HG02588 (cell line): ENCODE measurements around the gene PDE4B.

Source experiments
- ATAC-seq: cut with Tn5 transposase; IDR thresholded peaks from one replicate; pipeline ENCODE4 v1.9.1; 2021; ENCODE audit warnings: mild to moderate bottlenecking, moderate library complexity; ENCODE audit not compliant: unreplicated experiment

PDE4B gene

DNA sequence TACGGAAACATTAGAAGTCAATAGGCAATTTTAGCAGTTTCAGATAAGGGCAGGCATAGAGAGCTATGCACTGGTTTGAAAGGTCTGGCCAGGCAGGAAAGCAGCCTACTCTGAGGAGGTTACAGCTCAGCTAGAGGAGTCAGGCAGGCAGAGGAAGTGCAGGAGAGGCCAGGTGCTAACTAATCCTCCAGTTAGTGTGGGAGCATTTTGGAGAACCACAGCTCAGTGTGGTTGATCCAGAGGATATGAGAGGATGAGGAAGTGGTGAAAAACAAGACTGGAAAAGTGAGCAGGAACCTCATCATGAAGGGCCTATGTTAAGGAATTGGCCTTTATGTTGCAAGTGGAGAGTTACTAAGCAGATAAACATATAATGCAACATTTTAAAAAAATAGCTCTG, 458.9 kb downstream of the PDE4B start:
- ATAC-seq: no peak

DNA sequence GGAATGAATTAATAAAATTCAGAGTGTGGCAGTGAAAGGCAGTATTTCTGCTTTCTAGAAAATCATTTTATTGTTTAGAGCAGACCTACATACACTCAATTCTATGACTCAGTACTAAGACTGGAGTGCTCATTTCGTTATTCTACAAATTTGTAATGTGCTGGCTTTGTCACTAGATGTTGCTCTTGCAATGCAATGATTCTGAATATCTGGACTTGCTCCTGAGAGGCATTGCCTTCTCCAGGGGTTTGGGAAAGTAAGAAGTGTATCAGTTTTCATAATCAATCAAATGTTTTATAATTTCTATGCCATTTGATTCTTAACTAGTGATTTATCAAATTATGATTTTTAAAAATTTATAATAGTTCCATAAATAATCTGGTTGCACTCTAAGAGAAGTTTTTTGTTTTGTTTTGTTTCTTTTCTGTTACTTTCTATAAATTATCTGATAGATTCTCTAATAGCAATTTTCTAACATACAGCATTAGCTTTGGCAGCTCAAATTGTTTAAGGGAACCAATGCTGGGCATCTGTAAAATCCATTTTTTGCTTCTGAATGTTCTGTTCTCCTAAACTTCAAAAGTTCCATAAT, 460.7 kb downstream of the PDE4B start:
- peak; percentile 75 for ATAC-seq

DNA sequence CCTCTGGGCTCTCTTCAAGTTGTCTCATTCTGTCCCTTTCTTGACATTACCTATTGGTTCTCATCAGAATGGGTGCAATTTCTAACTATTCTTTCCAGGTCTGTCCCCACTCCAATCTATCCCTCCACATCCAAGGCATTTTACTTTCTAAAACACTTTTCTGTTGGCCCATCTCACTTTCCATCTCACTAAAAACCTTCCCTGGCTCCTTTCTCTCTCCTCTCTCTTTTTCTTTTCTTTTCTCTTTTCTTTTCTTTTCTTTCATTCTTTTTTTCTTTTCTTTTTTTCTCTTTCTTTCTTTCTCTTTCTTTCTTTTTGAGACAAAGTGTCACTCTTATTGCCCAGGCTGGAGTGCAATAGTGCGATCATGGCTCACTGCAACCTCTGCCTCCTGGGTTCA, 462.1 kb downstream of the PDE4B start:
- no peak for ATAC-seq

DNA sequence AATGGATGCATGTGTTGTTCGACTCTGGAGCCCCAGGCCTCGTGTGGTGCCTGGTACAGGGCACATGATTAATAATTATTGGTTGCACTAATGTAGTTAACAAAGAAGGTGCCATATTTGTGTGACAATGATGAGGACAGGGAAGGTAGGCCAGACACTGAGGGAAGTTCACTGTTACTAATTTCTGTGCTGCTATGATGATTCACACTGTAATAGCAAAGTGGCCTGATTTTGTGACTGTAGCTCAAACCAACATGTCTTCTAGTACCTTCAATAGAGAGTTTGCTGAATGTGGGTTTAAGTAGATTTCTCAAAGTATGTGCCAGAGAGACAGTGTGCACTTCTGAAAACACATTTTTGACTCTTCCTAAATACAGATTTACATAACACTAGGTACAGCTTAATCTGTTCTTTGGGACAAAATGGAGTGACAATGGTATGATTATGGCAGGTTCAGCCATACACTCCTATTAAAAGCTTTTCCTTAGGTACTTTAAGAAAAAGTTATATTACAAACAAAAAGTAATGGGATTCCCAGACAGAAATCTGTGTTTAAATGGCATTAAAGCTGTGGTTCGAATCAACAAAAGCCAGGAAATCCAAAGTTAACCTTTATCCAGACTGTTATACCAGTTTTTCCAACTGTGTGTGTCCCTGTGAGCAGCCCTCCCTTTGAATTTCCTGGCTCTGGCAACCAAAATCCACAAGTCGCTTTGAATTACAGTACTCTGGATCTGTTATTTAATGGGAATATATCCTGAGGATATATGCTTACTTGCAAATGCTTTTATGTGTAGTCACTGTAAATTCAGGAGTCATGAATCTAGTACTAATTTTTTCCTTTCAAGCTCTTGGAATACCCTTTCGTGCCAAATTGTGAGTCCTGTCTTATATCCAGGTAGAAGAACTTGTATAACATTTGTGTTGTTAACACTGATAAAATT, 464.2 kb downstream of the PDE4B start:
- no peak for ATAC-seq

DNA sequence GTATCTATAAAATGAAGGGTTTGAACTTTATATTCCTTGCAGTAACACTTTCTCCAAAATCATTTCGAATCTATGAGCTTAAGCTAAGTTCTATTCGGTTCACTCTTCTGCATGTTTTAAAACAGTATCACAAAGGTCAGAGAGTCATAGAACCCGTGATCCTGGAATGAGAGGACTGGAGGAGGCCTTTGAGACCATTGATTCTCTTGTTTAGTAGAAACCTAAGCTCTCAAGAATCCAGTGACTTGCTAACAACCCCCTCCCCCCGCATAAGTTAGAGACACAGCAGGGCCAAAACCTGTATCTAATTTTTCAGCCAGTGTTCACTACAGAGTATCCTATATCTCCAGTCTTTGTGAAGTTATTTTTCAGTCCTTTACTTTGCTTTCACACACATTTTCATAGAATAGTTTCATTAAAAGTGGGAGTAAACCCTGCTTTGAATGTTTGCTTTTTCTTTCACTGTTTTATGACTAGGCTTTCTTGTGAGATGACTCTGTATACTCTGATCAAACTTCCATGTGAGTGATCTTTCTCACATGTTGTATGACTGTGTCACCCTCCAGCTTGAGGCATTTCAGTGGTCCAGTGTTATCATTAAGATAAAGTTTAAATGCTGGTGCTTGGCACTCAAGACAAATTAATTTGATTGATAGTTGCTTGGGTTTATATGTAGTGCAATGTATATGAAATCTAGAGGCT, 465.9 kb downstream of the PDE4B start:
- peak; percentile 53 for ATAC-seq

DNA sequence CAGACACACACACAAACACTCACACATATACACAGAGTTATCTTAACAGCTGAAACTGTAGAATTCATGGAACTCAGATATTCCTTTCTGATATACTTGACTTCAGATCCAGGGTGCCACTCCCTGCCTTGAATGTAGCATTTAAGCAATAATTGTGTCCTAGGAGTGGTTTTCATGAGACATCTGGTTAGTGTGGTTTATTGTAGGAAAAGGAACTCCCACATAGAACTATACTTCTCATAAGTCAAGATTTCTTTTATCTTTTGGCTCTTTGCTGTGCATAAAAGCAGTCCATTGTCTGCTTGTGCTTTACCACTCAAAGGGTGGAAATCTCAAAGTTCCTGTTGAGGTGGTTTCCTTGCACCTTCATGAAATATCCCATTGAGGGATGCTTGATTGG, 468.7 kb downstream of the PDE4B start:
- ATAC-seq: no peak

DNA sequence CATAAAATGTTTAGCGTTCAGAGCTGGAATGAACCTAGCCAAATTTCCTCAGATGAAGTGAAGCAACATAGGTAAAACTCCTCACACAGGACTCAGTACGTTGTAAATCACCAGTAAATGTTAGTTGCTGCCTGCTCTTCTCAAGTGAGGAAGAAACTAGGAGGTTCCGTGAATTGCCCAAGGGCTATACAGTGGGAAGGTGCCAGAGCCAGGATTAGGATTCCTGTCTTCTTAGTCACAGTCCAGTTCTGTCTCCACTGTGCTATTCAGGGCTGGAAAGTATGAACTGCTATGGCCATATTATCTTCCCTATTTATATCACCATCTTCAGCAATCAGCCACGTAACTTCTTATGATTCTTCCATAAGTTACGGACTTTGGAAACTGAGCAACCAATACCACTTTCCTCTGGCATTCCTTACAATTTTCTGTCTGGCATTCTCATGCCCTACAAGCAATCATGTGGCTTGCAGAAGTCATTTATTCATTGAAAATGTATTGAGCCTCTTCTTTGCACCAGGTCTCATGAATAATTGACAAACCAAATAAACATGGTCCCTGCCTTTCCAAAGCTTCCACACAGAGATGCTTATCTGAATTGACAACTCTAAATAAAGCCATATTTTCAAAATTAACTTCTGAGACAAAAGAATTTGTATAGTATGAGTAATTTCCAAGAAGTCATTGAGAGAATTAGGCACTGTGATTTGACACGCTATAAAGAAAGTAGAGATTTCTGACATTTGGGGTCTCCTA, 469.7 kb downstream of the PDE4B start:
- no peak for ATAC-seq

DNA sequence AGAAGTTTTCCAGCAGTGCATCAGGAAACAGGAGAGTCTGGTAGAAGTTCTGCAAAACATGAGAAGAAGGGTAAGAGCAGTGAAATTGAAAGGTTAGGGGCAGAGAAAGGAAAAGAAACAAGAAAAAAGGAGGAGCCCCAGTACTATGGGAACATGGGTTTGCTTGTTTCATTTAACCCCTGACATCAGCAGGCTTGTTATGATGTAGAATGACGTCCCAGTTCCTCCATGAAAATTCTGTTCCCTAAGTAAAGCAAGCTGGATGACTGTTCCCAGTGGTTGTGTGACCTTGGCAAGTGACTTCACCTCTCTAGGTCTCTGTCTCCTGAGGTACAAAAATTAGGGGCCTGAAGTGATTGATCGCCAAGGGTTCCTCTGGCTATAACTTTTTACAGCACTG, 472.6 kb downstream of the PDE4B start:
- ATAC-seq: no peak

DNA sequence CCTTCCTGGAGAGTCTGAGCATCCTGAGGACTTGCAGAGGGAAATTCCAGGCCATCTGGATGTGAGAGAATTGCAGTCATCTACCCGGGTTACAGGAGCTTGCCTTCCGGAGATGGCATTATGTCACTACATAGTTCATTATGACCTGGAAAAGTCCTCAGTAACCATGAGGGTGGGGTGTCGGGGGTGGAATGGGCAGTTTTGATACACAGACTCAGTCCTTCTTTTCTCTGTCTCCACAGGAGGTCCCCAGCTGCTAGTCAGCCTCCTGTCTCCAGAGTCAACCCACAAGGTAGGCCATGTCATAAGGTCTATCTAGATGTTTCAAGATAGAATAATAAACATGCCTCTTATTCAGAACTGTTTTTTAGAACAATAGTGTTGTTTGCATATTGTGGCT, 473.1 kb downstream of the PDE4B start:
- ATAC-seq: no peak

DNA sequence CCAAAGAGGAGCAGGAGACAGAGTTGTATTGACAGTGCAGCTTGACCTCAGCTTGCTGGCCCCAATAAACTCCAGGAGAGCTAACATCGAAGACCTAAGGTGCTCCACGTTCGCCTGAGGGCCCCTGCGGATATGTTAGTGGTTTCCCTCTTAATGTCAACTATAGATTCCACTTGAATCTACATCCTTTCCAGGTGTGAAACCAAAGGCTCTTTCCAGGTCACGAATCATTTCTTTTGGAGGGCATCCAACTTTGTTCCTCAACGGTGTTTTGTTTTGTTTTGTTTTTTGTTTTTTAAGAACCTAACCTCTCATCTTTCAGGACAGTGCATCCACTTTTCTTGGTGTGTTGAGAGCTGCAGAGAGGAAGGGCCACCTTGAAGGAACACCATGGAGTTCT, 473.7 kb downstream of the PDE4B start:
- no peak for ATAC-seq

DNA sequence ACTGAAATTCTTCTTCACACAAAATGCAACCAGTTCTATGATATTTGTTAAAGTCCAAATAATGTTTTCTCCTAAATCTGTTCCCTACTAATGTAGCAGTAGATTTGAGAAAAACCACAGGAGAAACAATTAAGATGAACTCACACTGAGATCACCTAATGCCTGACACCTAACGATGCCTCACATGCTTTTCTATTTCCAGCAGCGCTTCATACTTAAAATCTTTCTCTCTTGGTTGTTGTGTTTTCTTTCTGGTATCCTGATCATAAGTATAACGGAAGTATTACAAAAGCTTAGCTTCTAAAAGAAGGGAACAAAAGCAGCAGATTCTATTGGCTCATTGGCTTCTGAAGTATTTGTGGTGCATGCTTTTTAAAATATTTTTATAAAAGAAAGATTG, 474.1 kb downstream of the PDE4B start:
- no peak for ATAC-seq

DNA sequence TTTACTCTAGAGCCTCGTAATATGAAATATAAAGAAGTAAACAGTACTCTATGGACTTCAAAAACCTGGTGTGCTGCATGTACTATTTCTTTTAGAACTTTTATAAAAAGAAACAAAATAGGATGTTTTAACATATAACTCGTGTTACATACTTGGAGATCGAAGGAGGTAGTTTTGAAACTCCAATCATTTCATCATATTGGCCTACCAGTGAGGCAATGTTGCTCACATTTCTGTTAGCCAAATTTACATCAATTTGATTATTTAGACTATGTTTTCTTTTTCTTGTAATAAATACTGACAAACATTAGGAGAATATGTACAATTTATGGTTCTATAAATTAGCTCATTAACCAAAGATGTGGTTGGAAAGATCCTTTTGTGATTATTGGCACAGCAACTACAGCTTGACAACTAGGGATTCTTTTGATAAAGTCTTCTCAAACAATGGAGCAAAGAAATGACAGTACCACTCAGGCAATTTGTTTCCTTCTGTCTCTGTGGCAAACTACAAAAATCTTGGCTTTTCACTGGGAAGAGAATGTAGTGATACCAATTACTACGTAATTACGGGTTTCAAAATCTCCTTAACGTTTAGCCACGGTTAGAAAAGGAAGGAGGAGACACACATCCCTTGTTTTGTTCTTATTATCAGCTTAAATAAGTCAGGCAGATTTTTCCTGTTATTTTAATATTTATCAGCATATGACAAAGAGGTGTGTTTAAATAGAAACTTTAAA, 474.7 kb downstream of the PDE4B start:
- no peak for ATAC-seq

DNA sequence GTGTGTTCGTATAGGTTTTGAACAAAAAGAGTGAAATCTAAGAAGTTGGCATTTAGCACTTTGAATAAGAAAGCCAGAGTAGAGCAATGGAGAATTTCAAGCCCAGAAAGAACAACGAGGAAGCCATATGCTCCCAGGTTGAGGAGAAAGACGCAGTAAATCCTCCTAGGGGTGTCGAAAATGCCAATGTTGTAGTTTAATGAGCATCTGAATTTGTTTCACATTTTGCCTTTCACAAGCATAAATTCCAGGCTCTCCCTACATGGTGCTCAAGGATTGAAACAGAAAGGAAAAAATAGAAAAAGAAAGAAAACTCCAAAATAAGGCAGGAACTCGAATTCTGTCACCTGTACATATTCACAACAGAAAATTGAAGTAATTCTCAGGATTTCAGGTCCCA, 476.5 kb downstream of the PDE4B start:
- ATAC-seq: no peak

DNA sequence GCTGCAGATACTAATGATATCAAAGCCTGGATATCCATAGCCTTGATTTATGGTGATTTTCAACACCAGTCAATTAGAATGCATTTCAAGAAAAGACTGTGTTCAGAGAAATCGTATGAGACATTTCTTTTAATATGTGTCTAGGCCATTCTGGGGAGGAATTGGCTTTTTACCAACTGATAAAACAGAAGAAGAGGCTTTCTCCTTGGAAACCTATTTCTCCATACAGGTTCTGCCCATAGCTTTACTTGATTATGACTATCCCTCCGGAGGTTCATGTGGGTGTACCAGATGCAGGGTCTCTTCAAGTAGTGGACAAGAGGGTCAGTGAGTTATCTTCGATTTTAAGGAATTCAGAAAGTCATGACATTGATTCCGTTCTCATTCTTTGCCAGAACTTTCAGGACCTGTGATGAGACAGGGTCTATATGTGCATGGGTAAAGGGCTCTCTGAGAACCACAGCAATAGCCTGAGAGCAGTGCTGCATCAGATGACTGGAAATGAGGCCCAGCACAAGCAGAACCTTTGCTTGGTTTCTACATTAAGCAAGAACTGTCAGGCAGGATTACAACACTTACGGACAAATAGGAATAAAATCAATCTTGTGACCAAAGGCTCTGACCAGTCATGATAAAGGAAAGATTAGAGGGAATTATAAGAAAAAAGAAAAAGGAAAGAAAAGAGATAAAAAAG, 477.6 kb downstream of the PDE4B start:
- ATAC-seq: no peak

DNA sequence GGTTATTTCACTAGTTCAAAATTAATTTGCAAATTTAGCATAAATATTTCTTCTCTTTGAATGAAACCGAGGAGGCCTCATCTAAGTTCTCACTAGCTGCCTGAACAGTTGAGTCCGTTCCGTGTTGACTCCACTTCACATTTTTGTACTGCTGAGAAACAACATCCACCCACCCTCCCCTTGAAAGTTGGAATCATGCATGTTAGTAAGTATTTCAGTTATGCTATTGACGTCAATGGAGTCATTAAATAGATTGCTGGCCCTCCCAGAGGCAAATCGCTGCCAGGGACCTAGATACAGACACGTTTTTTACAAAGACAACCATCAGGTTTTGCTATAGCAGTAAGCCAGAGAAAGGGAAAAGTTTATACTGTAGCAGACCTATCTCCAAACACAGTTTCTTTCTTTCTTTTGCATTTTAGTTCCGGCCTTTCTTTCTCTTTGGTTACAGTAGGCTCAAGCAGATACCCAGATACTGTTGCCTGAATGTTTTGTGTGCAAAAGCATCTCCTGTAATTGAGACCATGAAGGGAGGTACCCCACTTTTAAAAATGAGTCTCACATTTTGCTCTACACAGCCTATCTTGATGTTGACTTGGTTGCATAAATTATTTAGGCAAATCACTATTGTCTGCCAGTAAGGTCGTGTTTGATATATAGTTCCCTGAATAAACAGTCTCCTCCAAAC, 478.7 kb downstream of the PDE4B start:
- no peak for ATAC-seq

DNA sequence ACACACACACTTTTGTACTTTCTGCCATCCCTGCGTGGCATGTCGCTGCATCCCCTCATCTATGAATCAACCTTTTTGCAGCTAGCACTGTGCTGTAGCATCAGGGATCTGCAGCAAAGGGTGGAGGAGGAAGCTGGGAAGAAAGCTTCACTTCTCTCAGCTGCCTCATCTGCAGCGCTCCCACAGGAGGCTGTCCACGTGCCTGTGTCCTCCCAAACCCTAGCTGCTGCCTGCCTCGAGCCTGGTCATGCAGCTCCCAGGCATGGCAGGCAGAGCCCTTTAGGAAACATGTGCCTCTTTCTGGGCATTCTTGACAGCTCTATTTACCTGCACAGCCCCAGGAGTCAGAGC, 479.2 kb downstream of the PDE4B start:
- no peak for ATAC-seq

DNA sequence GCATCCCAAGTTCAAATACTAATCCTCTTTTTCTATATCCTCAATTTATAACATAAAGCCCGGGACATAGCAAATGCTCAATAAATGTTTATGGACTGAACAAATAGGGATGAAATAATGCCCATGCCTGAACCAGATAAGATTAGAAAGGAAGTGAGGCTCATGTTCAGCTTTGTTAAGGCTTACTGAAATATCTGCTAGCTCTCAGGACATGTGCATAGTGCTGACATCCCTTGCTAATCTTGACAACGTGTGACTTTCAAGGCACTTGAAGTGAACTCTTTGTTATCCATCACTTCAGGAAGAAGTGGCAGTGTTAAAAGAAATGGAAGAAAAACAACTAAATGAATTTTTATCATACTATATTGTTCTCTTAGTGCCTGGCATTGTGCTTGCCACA, 481.0 kb downstream of the PDE4B start:
- no peak for ATAC-seq

DNA sequence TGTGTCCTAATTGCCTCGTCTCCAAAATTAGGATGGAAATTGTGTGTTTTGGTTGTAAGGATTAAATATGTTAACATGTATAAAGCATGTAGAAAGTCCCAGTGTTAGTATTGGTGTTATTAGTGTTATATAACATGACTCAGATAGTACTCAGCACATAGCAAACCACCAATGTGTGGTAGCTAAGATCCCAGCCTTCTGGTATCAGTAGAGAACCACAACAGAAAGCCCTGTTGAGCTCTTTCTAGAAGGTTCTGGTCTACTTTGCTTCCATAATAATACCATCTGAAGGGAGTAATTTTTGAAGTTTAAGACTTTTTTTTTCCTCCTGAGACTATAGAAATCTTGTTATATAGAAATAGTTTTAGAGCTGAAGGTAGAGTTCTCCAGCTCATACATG, 481.9 kb downstream of the PDE4B start:
- peak; percentile 39 for ATAC-seq

DNA sequence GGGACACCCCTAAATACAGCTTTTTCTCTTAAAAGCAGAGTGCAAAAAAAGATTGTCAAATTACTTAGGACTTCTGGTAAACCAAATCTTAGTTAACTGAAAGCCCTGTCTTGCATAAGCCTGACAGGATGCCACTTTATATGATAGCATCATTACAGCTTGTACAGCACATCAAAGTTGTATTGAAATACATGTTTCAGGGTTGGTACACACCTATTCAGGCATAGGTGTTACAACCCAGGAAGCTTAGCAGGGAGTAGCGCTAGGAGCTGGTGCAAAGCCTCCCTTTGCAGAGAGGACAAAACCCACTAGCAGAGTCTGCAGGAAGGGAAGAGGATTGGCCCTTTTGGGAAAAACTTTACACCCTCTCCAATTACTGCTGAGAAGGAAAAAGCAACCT, 482.4 kb downstream of the PDE4B start:
- ATAC-seq: no peak
